T-helper 1 cell (primary cell): ENCODE results near the gene KRTAP4-11.
"Not testable (repeated sequence)": the region's sequence is repeated elsewhere in the genome, so short reads cannot be mapped to it uniquely, and the experiment has no call there.

Source experiments
- DNase-seq, 5 donors: peaks; one replicate each; pipeline ENCODE4 v3.0.0-alpha.2; 2012 to 2020
- total RNA-seq, 4 donors: gene quantifications; one replicate each; lab custom pipeline; 2026; lab: John Stamatoyannopoulos, UW

Gene KRTAP4-11
- total RNA-seq, result 0 reads per million in 4 donors

GRCh38 chr17:41117846-41118386 is at the start of gene KRTAP4-11:
KRTAP4-11 (minus strand) TSS chr17:41118373; CDS start chr17:41118315, 58 bp downstream.
- not testable (repeated sequence) for DNase-seq

GRCh38 chr17:41167561-41167960 is 49.4 kb upstream of the KRTAP4-11 start:
- no peak for DNase-seq

- no peak for DNase-seq
Measured at GRCh38 chr17:41163828-41164227, 45.7 kb upstream of the KRTAP4-11 start.

- DNase-seq, result no peak
Measured at GRCh38 chr17:41160648-41161047, 42.5 kb upstream of the KRTAP4-11 start, which contains the start of gene KRTAP4-4. KRTAP4-4 (minus strand) TSS chr17:41160748; CDS start chr17:41160691, 57 bp downstream.

- DNase-seq, result not testable (repeated sequence)
Measured at GRCh38 chr17:41160190-41160589, 42.0 kb upstream of the KRTAP4-11 start.

GRCh38 chr17:41153856-41154255 is 35.7 kb upstream of the KRTAP4-11 start:
- DNase-seq, result no peak

GRCh38 chr17:41151525-41151924 is 33.4 kb upstream of the KRTAP4-11 start:
- no peak for DNase-seq

GRCh38 chr17:41150026-41150425 is 31.9 kb upstream of the KRTAP4-11 start:
- no peak for DNase-seq

GRCh38 chr17:41149652-41149985 is 31.4 kb upstream of the KRTAP4-11 start, which contains the start of gene KRTAP4-5:
KRTAP4-5 (minus strand) TSS chr17:41149825; CDS start chr17:41149767, 58 bp downstream.
- no peak for DNase-seq

- DNase-seq, result not testable (repeated sequence)
Measured at GRCh38 chr17:41148971-41149651, 30.9 kb upstream of the KRTAP4-11 start.

- DNase-seq, result no peak
Measured at GRCh38 chr17:41147531-41148204, 29.5 kb upstream of the KRTAP4-11 start.

GRCh38 chr17:41145261-41145660 is 27.1 kb upstream of the KRTAP4-11 start:
- DNase-seq, result no peak

GRCh38 chr17:41144846-41145245 is 26.7 kb upstream of the KRTAP4-11 start:
- DNase-seq, result no peak

- DNase-seq, result no peak
Measured at GRCh38 chr17:41141361-41141760, 23.2 kb upstream of the KRTAP4-11 start.

GRCh38 chr17:41140360-41141131 is 22.4 kb upstream of the KRTAP4-11 start, which contains the start of gene KRTAP4-6:
KRTAP4-6 (minus strand) TSS chr17:41140544; CDS start chr17:41140487, 57 bp downstream.
- no peak for DNase-seq

- DNase-seq, result not testable (repeated sequence)
Measured at GRCh38 chr17:41139865-41140264, 21.7 kb upstream of the KRTAP4-11 start.

GRCh38 chr17:41133880-41134735 is 15.9 kb upstream of the KRTAP4-11 start:
- DNase-seq, result no peak

- DNase-seq, result no peak
Measured at GRCh38 chr17:41131979-41132378, 13.8 kb upstream of the KRTAP4-11 start.

- no peak for DNase-seq
Measured at GRCh38 chr17:41127371-41127770, 9.2 kb upstream of the KRTAP4-11 start.

- DNase-seq, result no peak
Measured at GRCh38 chr17:41126412-41126811, 8.2 kb upstream of the KRTAP4-11 start.

- DNase-seq, result no peak
Measured at GRCh38 chr17:41125064-41125463, 6.9 kb upstream of the KRTAP4-11 start.

GRCh38 chr17:41123991-41124371 is 5.8 kb upstream of the KRTAP4-11 start, which contains the start of gene KRTAP4-12:
KRTAP4-12 (minus strand) TSS chr17:41124182; CDS start chr17:41124122, 60 bp downstream.
- not testable (repeated sequence) for DNase-seq
